IMR-90 (cell line): Measurements from ENCODE around the gene ZNF335. TPM values are rescaled to one million over a fixed set of nuclear protein-coding genes. Genes with fewer than 3 reads are reported as not detected.

ENCODE experiments used
- ATAC-seq: fragments of 200-7000 bp; cut with Tn5 transposase; 2 replicates; pipeline ENCODE4 v1.9.1; 2020; ENCODE audit warnings: low read depth, mild to moderate bottlenecking, moderate library complexity
- BruUV-seq: library from RNA; stranded (reverse); fragments of 400-500 nt; replicated peaks from 2 replicates; lab custom pipeline; 2021; lab: Mats Ljungman, UMichigan
- CTCF ChIA-PET: fragments of 300-600 bp; formaldehyde crosslinking; extraction: SDS; loops from one replicate; lab custom pipeline; 2021; ENCODE audit warnings: antibody characterized with exemption; lab: Yijun Ruan, JAX
- POLR2A ChIA-PET: fragments of 300-600 bp; sonication (Branson Sonifier 250); formaldehyde crosslinking; loops from one replicate; lab custom pipeline; 2022; ENCODE audit warnings: antibody characterized with exemption; ENCODE audit not compliant: unreplicated experiment; lab: Charles Lee
- DNase-seq: peaks from one replicate; pipeline ENCODE4 v3.0.0; 2013
- H2AFZ ChIP-seq: replicated peaks from 2 replicates; pipeline ENCODE3; 2013; ENCODE audit warnings: low read length, mild to moderate bottlenecking; ENCODE audit not compliant: poor library complexity
- H2AK5ac ChIP-seq: 2 replicates; pipeline ENCODE4 v1.6.1; 2013; ENCODE audit warnings: low read depth, low read length, inconsistent platforms
- H2AK9ac ChIP-seq: replicated peaks from 2 replicates; pipeline ENCODE3; 2013; ENCODE audit warnings: mild to moderate bottlenecking, low read depth, low read length, moderate library complexity; ENCODE audit not compliant: poor library complexity
- H2BK120ac ChIP-seq: 2 replicates; pipeline ENCODE4 v1.6.1; 2013; ENCODE audit warnings: low read depth, low read length, inconsistent platforms
- H2BK15ac ChIP-seq: 3 replicates; pipeline ENCODE4 v1.6.1; 2013; ENCODE audit warnings: low read depth, low read length, inconsistent platforms
- H2BK20ac ChIP-seq: 2 replicates; pipeline ENCODE4 v1.6.1; 2013; ENCODE audit warnings: low read depth, mild to moderate bottlenecking, inconsistent platforms, low read length, moderate library complexity
- H2BK5ac ChIP-seq: 2 replicates; pipeline ENCODE4 v1.6.1; 2013; ENCODE audit warnings: mild to moderate bottlenecking, low read depth, low read length, inconsistent platforms; ENCODE audit not compliant: poor library complexity, severe bottlenecking
- H3K14ac ChIP-seq: replicated peaks from 2 replicates; pipeline ENCODE4 v1.6.1; 2013; ENCODE audit warnings: low read depth, low read length, inconsistent platforms
- H3K18ac ChIP-seq: 2 replicates; pipeline ENCODE4 v1.6.1; 2013; ENCODE audit warnings: low read depth, low read length, control low read depth
- H3K23ac ChIP-seq: 2 replicates; pipeline ENCODE4 v1.6.1; 2013; ENCODE audit warnings: low read depth, low read length, inconsistent platforms
- H3K27ac ChIP-seq: 2 replicates; pipeline ENCODE4 v1.5.1; 2013; ENCODE audit warnings: mild to moderate bottlenecking, control low read depth, low read length; ENCODE audit not compliant: insufficient read depth
- H3K27me3 ChIP-seq: 2 replicates; pipeline ENCODE4 v1.6.1; 2013; ENCODE audit warnings: low read length; ENCODE audit not compliant: control insufficient read depth, insufficient read depth
- H3K36me3 ChIP-seq: 2 replicates; pipeline ENCODE4 v1.6.1; 2013; ENCODE audit warnings: low read length, mixed read lengths; ENCODE audit not compliant: control insufficient read depth, insufficient read depth
- H3K4ac ChIP-seq: 2 replicates; pipeline ENCODE4 v1.6.1; 2013; ENCODE audit warnings: low read depth, low read length, inconsistent platforms
- H3K4me1 ChIP-seq: 2 replicates; pipeline ENCODE4 v1.6.1; 2013; ENCODE audit warnings: low read length, mixed read lengths; ENCODE audit not compliant: control insufficient read depth, insufficient read depth
- H3K4me2 ChIP-seq: 2 replicates; pipeline ENCODE4 v1.6.1; 2013; ENCODE audit warnings: low read depth, mild to moderate bottlenecking, control low read depth, low read length, moderate library complexity
- H3K4me3 ChIP-seq: 2 replicates; pipeline ENCODE4 v1.5.1; 2013; ENCODE audit warnings: low read depth, mild to moderate bottlenecking, control low read depth, low read length, moderate library complexity; ENCODE audit not compliant: insufficient read depth
- H3K56ac ChIP-seq: 2 replicates; pipeline ENCODE4 v1.6.1; 2013; ENCODE audit warnings: low read length, inconsistent platforms; ENCODE audit not compliant: insufficient read depth; ENCODE audit errors: extremely low read depth
- H3K79me1 ChIP-seq, 2 experiments: 2 replicates each; pipeline ENCODE4 v1.6.1; 2013; ENCODE audit warnings: low read length in 2 of 2, inconsistent platforms in 1 of 2, low read depth in 1 of 2
- H3K9ac ChIP-seq: 2 replicates; pipeline ENCODE4 v1.6.1; 2013; ENCODE audit warnings: low read depth, low read length, control low read depth
- H3K9me1 ChIP-seq: 2 replicates; pipeline ENCODE4 v1.6.1; 2013; ENCODE audit warnings: low read length, inconsistent platforms; ENCODE audit not compliant: insufficient read depth
- H3K9me3 ChIP-seq: 2 replicates; pipeline ENCODE4 v1.6.1; 2013; ENCODE audit warnings: low read length; ENCODE audit not compliant: control insufficient read depth, insufficient read depth
- H4K20me1 ChIP-seq: 2 replicates; pipeline ENCODE4 v1.6.1; 2013; ENCODE audit warnings: low read length, inconsistent platforms; ENCODE audit not compliant: insufficient read depth
- H4K5ac ChIP-seq: 2 replicates; pipeline ENCODE4 v1.6.1; 2013; ENCODE audit warnings: mild to moderate bottlenecking, low read depth, low read length, control low read depth
- H4K8ac ChIP-seq, 2 experiments: 2 replicates each; pipeline ENCODE4 v1.6.1; 2013; ENCODE audit warnings: low read depth in 2 of 2, low read length in 2 of 2, control low read depth in 1 of 2, inconsistent platforms in 1 of 2
- H4K91ac ChIP-seq: 2 replicates; pipeline ENCODE4 v1.6.1; 2013; ENCODE audit warnings: low read depth, low read length, inconsistent platforms; ENCODE audit not compliant: insufficient read depth
- CHD1 ChIP-seq: IDR thresholded peaks from 2 replicates; pipeline ENCODE4 v1.6.1; 2012; ENCODE audit warnings: low read depth, low read length, improper control_type of control experiment
- MXI1 ChIP-seq: IDR thresholded peaks from 2 replicates; pipeline ENCODE4 v1.6.1; 2012; ENCODE audit warnings: low read depth, mild to moderate bottlenecking, low read length, moderate library complexity, borderline replicate concordance
- POLR2A ChIP-seq: IDR thresholded peaks from 2 replicates; pipeline ENCODE4 v1.6.1; 2012; ENCODE audit warnings: mild to moderate bottlenecking, low read depth, low read length
- RAD21 ChIP-seq: IDR thresholded peaks from 2 replicates; pipeline ENCODE4 v1.6.1; 2012; ENCODE audit warnings: low read length, improper control_type of control experiment
- RCOR1 ChIP-seq: IDR thresholded peaks from 2 replicates; pipeline ENCODE4 v1.6.1; 2012; ENCODE audit warnings: mild to moderate bottlenecking, low read length, improper control_type of control experiment; ENCODE audit not compliant: insufficient replicate concordance
- RFX5 ChIP-seq: IDR thresholded peaks from 2 replicates; pipeline ENCODE4 v1.8.0; 2012; ENCODE audit warnings: low read depth, mild to moderate bottlenecking, low read length, moderate library complexity
- SMC3 ChIP-seq: fragments of 150-350 bp; IDR thresholded peaks from 2 replicates; pipeline ENCODE4 v1.6.1; 2016; ENCODE audit warnings: low read depth, mild to moderate bottlenecking, antibody characterized with exemption, low read length, moderate library complexity
- WGBS, 2 experiments: methylation state at CpG; one replicate each; pipeline versions ENCODE4 v1.1.5 to v1.1.7; 2013; ENCODE audit warnings: missing lambda C conversion rate in 2 of 2; ENCODE audit not compliant: insufficient read length in 1 of 2; ENCODE audit errors: extremely low coverage in 2 of 2; 5-methylcytosine and 5-hydroxymethylcytosine counted together
- dilution Hi-C: fragments of 300-500 bp; cut with HindIII; formaldehyde crosslinking; loops from one replicate; pipeline ENCODE4 v1.14.3; 2018; ENCODE audit warnings: low sequenced_read_pairs; ENCODE audit not compliant: unreplicated experiment
- in situ Hi-C: fragments of 300-500 bp; cut with MboI; formaldehyde crosslinking; loops from 3 replicates; pipeline ENCODE4 v1.14.3; 2019; ENCODE audit warnings: low sequenced_read_pairs, inconsistent platforms, mixed read lengths
- intact Hi-C: fragments of 100-400 bp; cut with micrococcal nuclease; formaldehyde crosslinking; loops from 2 replicates; pipeline ENCODE4 v1.10.0; 2022
- polyA plus RNA-seq, 3 experiments: library from polyadenylated mRNA; depleted of rRNA; stranded (reverse); fragments of >200 nt; gene quantifications; 2 replicates each; pipeline ENCODE4 v1.2.3, GENCODE V29; 2012; ENCODE audit warnings: low replicate concordance in 1 of 3
- total RNA-seq: library from RNA; depleted of rRNA; stranded (reverse); fragments of >200 nt; gene quantifications from 2 replicates; pipeline ENCODE4 v1.2.3, GENCODE V29; 2012
- TF ChIP-seq, protein P1 (sequence below): conservative IDR thresholded peaks from 2 replicates; pipeline ENCODE4 v1.5.1; 2012; ENCODE audit warnings: mild to moderate bottlenecking, low read depth, low read length, improper control_type of control experiment
- TF ChIP-seq, protein P2 (sequence below): fragments of 150-350 bp; IDR thresholded peaks from 2 replicates; pipeline ENCODE4 v1.6.1; 2017; ENCODE audit warnings: mild to moderate bottlenecking, antibody characterized with exemption, low read length, low read depth

Gene ZNF335
- total and polyA plus RNA-seq, 2 of the 4 experiments (the other 2 are of a cell fraction), result 11.8 to 17.8 TPM

DNA sequence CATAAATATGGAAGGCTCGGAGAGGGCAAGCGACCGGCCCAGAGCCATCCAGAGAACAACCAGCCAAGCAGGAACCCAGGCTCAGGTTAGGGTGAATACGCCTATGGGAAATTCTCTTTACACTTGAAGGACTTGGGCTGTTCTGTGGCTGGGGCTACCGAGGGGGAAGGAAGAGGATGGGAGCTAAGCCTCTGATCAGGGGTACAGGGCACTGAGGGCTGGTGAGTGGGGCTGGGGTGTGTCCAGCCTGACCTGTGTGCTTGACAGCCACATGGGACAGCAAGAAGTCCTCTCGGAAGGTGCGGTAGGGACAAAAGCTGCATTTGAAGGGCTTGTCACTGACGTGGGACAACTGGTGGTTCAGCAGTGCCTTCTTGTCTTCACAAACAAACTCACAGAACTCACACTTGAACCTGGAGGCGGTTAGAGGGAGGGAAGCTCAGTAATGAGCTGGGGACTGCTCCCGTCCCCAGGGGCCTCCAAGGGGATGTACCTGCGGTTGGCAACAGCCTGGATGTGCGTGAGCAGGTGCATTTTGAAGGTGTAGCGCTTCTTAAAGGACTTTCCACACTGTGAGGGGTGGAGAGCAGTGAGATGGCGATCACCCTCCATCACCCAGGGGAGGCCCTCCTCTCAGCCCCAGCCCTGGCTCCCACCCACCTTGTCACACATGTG, 11.9 kb downstream of the ZNF335 start:
- Histone ChIP-seq H2BK20ac (no peak overlapping the region), H3K14ac (no peak overlapping the region), H4K20me1 (no peaks in the 10 kb centered on the region), H2AK9ac (no peak overlapping the region), H4K8ac (no peak overlapping the region), H2AFZ (no peak overlapping the region), H2BK5ac (no peak overlapping the region), H3K27me3 (no peaks in the 10 kb centered on the region), H3K56ac (no peak overlapping the region), H3K4ac (no peak overlapping the region), H2BK15ac (no peak overlapping the region), H3K36me3 (peaks cover 67% of the 10 kb centered on the region), H3K18ac (no peak overlapping the region), H3K27ac (no peak overlapping the region), H4K5ac (no peak overlapping the region), H2BK120ac (no peak overlapping the region), H3K4me3 (no peak overlapping the region), H2AK5ac (no peak overlapping the region), H3K9ac (no peak overlapping the region), H3K9me3 (no peaks in the 10 kb centered on the region), H4K91ac (no peak overlapping the region), H3K79me1 (peaks cover 3 to 5% of the 10 kb centered on the region in 2 experiments; a peak in 1 of 4 replicates), H3K4me1 (no peaks in the 10 kb centered on the region), H3K4me2 (no peak overlapping the region), H3K23ac (no peak overlapping the region), H3K9me1 (no peaks in the 10 kb centered on the region)
- in situ Hi-C loops, result no loop called here
- CTCF ChIA-PET, result interaction anchor here (3.2 kb wide), 1 partner anchor 10 kb away, joined by 13 read pairs; no protein-coding TSS in a partner anchor
- TF ChIP-seq RAD21, result no peak
- no peak for TF ChIP-seq CHD1
- TF ChIP-seq, protein P1, sequence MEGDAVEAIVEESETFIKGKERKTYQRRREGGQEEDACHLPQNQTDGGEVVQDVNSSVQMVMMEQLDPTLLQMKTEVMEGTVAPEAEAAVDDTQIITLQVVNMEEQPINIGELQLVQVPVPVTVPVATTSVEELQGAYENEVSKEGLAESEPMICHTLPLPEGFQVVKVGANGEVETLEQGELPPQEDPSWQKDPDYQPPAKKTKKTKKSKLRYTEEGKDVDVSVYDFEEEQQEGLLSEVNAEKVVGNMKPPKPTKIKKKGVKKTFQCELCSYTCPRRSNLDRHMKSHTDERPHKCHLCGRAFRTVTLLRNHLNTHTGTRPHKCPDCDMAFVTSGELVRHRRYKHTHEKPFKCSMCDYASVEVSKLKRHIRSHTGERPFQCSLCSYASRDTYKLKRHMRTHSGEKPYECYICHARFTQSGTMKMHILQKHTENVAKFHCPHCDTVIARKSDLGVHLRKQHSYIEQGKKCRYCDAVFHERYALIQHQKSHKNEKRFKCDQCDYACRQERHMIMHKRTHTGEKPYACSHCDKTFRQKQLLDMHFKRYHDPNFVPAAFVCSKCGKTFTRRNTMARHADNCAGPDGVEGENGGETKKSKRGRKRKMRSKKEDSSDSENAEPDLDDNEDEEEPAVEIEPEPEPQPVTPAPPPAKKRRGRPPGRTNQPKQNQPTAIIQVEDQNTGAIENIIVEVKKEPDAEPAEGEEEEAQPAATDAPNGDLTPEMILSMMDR, result no peak
- TF ChIP-seq SMC3, result no peak
- TF ChIP-seq RCOR1, result no peak
- no peak for TF ChIP-seq RFX5
- TF ChIP-seq MXI1, result no peak
- TF ChIP-seq, protein P2, sequence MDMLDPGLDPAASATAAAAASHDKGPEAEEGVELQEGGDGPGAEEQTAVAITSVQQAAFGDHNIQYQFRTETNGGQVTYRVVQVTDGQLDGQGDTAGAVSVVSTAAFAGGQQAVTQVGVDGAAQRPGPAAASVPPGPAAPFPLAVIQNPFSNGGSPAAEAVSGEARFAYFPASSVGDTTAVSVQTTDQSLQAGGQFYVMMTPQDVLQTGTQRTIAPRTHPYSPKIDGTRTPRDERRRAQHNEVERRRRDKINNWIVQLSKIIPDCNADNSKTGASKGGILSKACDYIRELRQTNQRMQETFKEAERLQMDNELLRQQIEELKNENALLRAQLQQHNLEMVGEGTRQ, result no peak
- no peak for TF ChIP-seq POLR2A
- intact Hi-C loops, result no loop called here
- dilution Hi-C loops, result no loop called here
- ATAC-seq (no peak), DNase-seq (no peak)
- POLR2A ChIA-PET, result no interaction called here
- 100% methylated on average over 2 of the region's 14 CpGs; no CpG with 5 or more reads in 1 of the 2 experiments for WGBS, 2 experiments
- BruUV-seq, result no TSS peak
